ENCODE measurements around the gene TAB3.

TAB3 gene

GRCh38 chrX:30906726-30907125 is 17.7 kb upstream of the TAB3 start:
- Histone ChIP-seq H3K4me3 (ENCODE audit: low read depth in 1 of 2, low read length in 2 of 2) (no peak overlapping the region), H3K9me3 (ENCODE audit: control insufficient read depth in 1 of 2, low read length in 2 of 2) (no peaks in the 10 kb centered on the region), H3K4me1 (ENCODE audit: control insufficient read depth in 1 of 2, insufficient read depth in 2 of 2, low read length in 2 of 2) (no peaks in the 10 kb centered on the region), H3K27ac (ENCODE audit: low read depth, low read length) (no peak overlapping the region), H3K27me3 (ENCODE audit: control insufficient read depth in 1 of 2, insufficient read depth in 2 of 2, low read length in 2 of 2) (no peaks in the 10 kb centered on the region), H3K9ac (ENCODE audit: low read depth in 1 of 2, low read length in 2 of 2) (no peak overlapping the region), H3K36me3 (ENCODE audit: control insufficient read depth in 1 of 2, insufficient read depth in 2 of 2, low read length in 2 of 2) (no peaks in the 10 kb centered on the region)

GRCh38 chrX:30905321-30905720 is 16.3 kb upstream of the TAB3 start:
- Histone ChIP-seq H3K36me3 (ENCODE audit: control insufficient read depth in 1 of 2, insufficient read depth in 2 of 2, low read length in 2 of 2) (no peaks in the 10 kb centered on the region), H3K27ac (ENCODE audit: low read depth, low read length) (no peak overlapping the region), H3K27me3 (ENCODE audit: control insufficient read depth in 1 of 2, insufficient read depth in 2 of 2, low read length in 2 of 2) (no peaks in the 10 kb centered on the region), H3K9ac (ENCODE audit: low read depth in 1 of 2, low read length in 2 of 2) (no peak overlapping the region), H3K4me3 (ENCODE audit: low read depth in 1 of 2, low read length in 2 of 2) (no peak overlapping the region), H3K4me1 (ENCODE audit: control insufficient read depth in 1 of 2, insufficient read depth in 2 of 2, low read length in 2 of 2) (no peaks in the 10 kb centered on the region), H3K9me3 (ENCODE audit: control insufficient read depth in 1 of 2, low read length in 2 of 2) (no peaks in the 10 kb centered on the region)

GRCh38 chrX:30904632-30905031 is 15.6 kb upstream of the TAB3 start:
- Histone ChIP-seq H3K36me3 (ENCODE audit: control insufficient read depth in 1 of 2, insufficient read depth in 2 of 2, low read length in 2 of 2) (no peaks in the 10 kb centered on the region), H3K9ac (ENCODE audit: low read depth in 1 of 2, low read length in 2 of 2) (no peak overlapping the region), H3K27ac (ENCODE audit: low read depth, low read length) (no peak overlapping the region), H3K27me3 (ENCODE audit: control insufficient read depth in 1 of 2, insufficient read depth in 2 of 2, low read length in 2 of 2) (no peaks in the 10 kb centered on the region), H3K4me1 (ENCODE audit: control insufficient read depth in 1 of 2, insufficient read depth in 2 of 2, low read length in 2 of 2) (no peaks in the 10 kb centered on the region), H3K9me3 (ENCODE audit: control insufficient read depth in 1 of 2, low read length in 2 of 2) (no peaks in the 10 kb centered on the region), H3K4me3 (ENCODE audit: low read depth in 1 of 2, low read length in 2 of 2) (no peak overlapping the region)

- H3K27me3 ChIP-seq (ENCODE audit: control insufficient read depth in 1 of 2, insufficient read depth in 2 of 2, low read length in 2 of 2): no peaks in the 10 kb centered on the region
- no peaks in the 10 kb centered on the region for H3K4me1 ChIP-seq (ENCODE audit: control insufficient read depth in 1 of 2, insufficient read depth in 2 of 2, low read length in 2 of 2)
- H3K4me3 ChIP-seq (ENCODE audit: low read depth in 1 of 2, low read length in 2 of 2): no peak overlapping the region
- no peak overlapping the region for H3K27ac ChIP-seq (ENCODE audit: low read depth, low read length)
- H3K9me3 ChIP-seq (ENCODE audit: control insufficient read depth in 1 of 2, low read length in 2 of 2): no peaks in the 10 kb centered on the region
- no peak overlapping the region for H3K9ac ChIP-seq (ENCODE audit: low read depth in 1 of 2, low read length in 2 of 2)
- H3K36me3 ChIP-seq (ENCODE audit: control insufficient read depth in 1 of 2, insufficient read depth in 2 of 2, low read length in 2 of 2): no peaks in the 10 kb centered on the region
Observed at GRCh38 chrX:30904186-30904585, 15.1 kb upstream of the TAB3 start.

- H3K36me3 ChIP-seq (ENCODE audit: control insufficient read depth in 1 of 2, insufficient read depth in 2 of 2, low read length in 2 of 2): no peaks in the 10 kb centered on the region
Observed at GRCh38 chrX:30900227-30900626, 11.2 kb upstream of the TAB3 start.

GRCh38 chrX:30898886-30899285 is 9.8 kb upstream of the TAB3 start:
- Histone ChIP-seq H3K27me3 (ENCODE audit: control insufficient read depth in 1 of 2, insufficient read depth in 2 of 2, low read length in 2 of 2) (no peaks in the 10 kb centered on the region), H3K27ac (ENCODE audit: low read depth, low read length) (no peak overlapping the region), H3K9ac (ENCODE audit: low read depth in 1 of 2, low read length in 2 of 2) (no peak overlapping the region), H3K4me3 (ENCODE audit: low read depth in 1 of 2, low read length in 2 of 2) (no peak overlapping the region), H3K9me3 (ENCODE audit: control insufficient read depth in 1 of 2, low read length in 2 of 2) (no peaks in the 10 kb centered on the region), H3K36me3 (ENCODE audit: control insufficient read depth in 1 of 2, insufficient read depth in 2 of 2, low read length in 2 of 2) (no peaks in the 10 kb centered on the region), H3K4me1 (ENCODE audit: control insufficient read depth in 1 of 2, insufficient read depth in 2 of 2, low read length in 2 of 2) (no peaks in the 10 kb centered on the region)

More at GRCh38 chrX:30900227-30900626, 11.2 kb upstream of the TAB3 start:
- no peak overlapping the region for H3K27ac ChIP-seq (ENCODE audit: low read depth, low read length)
- no peaks in the 10 kb centered on the region for H3K9me3 ChIP-seq (ENCODE audit: control insufficient read depth in 1 of 2, low read length in 2 of 2)
- H3K9ac ChIP-seq (ENCODE audit: low read depth in 1 of 2, low read length in 2 of 2): no peak overlapping the region
- H3K4me3 ChIP-seq (ENCODE audit: low read depth in 1 of 2, low read length in 2 of 2): no peak overlapping the region
- H3K4me1 ChIP-seq (ENCODE audit: control insufficient read depth in 1 of 2, insufficient read depth in 2 of 2, low read length in 2 of 2): no peaks in the 10 kb centered on the region
- no peaks in the 10 kb centered on the region for H3K27me3 ChIP-seq (ENCODE audit: control insufficient read depth in 1 of 2, insufficient read depth in 2 of 2, low read length in 2 of 2)

GRCh38 chrX:30895370-30895769 is 6.3 kb upstream of the TAB3 start:
- no peaks in the 10 kb centered on the region for H3K36me3 ChIP-seq (ENCODE audit: control insufficient read depth in 1 of 2, insufficient read depth in 2 of 2, low read length in 2 of 2)
- H3K4me3 ChIP-seq (ENCODE audit: low read depth in 1 of 2, low read length in 2 of 2): no peak overlapping the region

GRCh38 chrX:30893206-30893605 is 4.2 kb upstream of the TAB3 start:
- no peak overlapping the region for H3K27ac ChIP-seq (ENCODE audit: low read depth, low read length)
- no peaks in the 10 kb centered on the region for H3K27me3 ChIP-seq (ENCODE audit: control insufficient read depth in 1 of 2, insufficient read depth in 2 of 2, low read length in 2 of 2)
- no peak overlapping the region for H3K4me3 ChIP-seq (ENCODE audit: low read depth in 1 of 2, low read length in 2 of 2)
- H3K9me3 ChIP-seq (ENCODE audit: control insufficient read depth in 1 of 2, low read length in 2 of 2): no peaks in the 10 kb centered on the region
- H3K4me1 ChIP-seq (ENCODE audit: control insufficient read depth in 1 of 2, insufficient read depth in 2 of 2, low read length in 2 of 2): peaks cover 0 to 2% of the 10 kb centered on the region in 2 donors
- H3K9ac ChIP-seq (ENCODE audit: low read depth in 1 of 2, low read length in 2 of 2): no peak overlapping the region
- H3K36me3 ChIP-seq (ENCODE audit: control insufficient read depth in 1 of 2, insufficient read depth in 2 of 2, low read length in 2 of 2): no peaks in the 10 kb centered on the region

More at GRCh38 chrX:30895370-30895769, 6.3 kb upstream of the TAB3 start:
- Histone ChIP-seq H3K4me1 (ENCODE audit: control insufficient read depth in 1 of 2, insufficient read depth in 2 of 2, low read length in 2 of 2) (no peaks in the 10 kb centered on the region), H3K27me3 (ENCODE audit: control insufficient read depth in 1 of 2, insufficient read depth in 2 of 2, low read length in 2 of 2) (no peaks in the 10 kb centered on the region), H3K27ac (ENCODE audit: low read depth, low read length) (no peak overlapping the region), H3K9me3 (ENCODE audit: control insufficient read depth in 1 of 2, low read length in 2 of 2) (no peaks in the 10 kb centered on the region), H3K9ac (ENCODE audit: low read depth in 1 of 2, low read length in 2 of 2) (no peak overlapping the region)

DNA sequence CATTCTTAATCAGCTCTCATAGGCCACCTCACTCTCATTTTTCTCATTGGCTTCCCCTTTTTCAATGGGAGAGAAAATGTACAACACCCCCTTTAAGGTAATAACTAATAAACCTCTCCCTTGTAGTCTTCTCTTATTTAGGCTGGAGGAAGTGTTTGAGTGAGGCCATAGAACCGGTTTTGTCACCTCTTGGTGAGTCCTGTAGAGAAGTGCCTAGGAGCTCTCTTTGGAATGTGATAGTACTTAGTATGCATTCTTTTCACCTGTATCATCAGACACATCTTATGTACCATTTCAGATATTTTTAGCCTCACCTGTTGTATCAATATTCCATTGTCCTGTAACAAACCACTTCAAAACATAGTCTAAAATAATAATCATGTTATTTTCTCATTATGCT is 3.5 kb upstream of the TAB3 start:
- no peaks in the 10 kb centered on the region for H3K27me3 ChIP-seq (ENCODE audit: control insufficient read depth in 1 of 2, insufficient read depth in 2 of 2, low read length in 2 of 2)
- H3K4me1 ChIP-seq (ENCODE audit: control insufficient read depth in 1 of 2, insufficient read depth in 2 of 2, low read length in 2 of 2): peaks cover 1 to 8% of the 10 kb centered on the region in 2 donors
- H3K36me3 ChIP-seq (ENCODE audit: control insufficient read depth in 1 of 2, insufficient read depth in 2 of 2, low read length in 2 of 2): no peaks in the 10 kb centered on the region
- H3K27ac ChIP-seq (ENCODE audit: low read depth, low read length): no peak overlapping the region
- no peaks in the 10 kb centered on the region for H3K9me3 ChIP-seq (ENCODE audit: control insufficient read depth in 1 of 2, low read length in 2 of 2)
- H3K4me3 ChIP-seq (ENCODE audit: low read depth in 1 of 2, low read length in 2 of 2): no peak overlapping the region
- no peak overlapping the region for H3K9ac ChIP-seq (ENCODE audit: low read depth in 1 of 2, low read length in 2 of 2)

GRCh38 chrX:30888526-30889146 is 418 bp downstream of the TAB3 start:
- no peaks in the 10 kb centered on the region for H3K36me3 ChIP-seq (ENCODE audit: control insufficient read depth in 1 of 2, insufficient read depth in 2 of 2, low read length in 2 of 2)
- peak overlapping the region; percentile 50 for H3K27ac ChIP-seq (ENCODE audit: low read depth, low read length)
- H3K4me3 ChIP-seq (ENCODE audit: low read depth in 1 of 2, low read length in 2 of 2): peak overlapping the region; percentile 79 to 82
- peaks cover 10 to 12% of the 10 kb centered on the region in 2 donors for H3K4me1 ChIP-seq (ENCODE audit: control insufficient read depth in 1 of 2, insufficient read depth in 2 of 2, low read length in 2 of 2)
- peak overlapping the region; percentile 63 to 68 for H3K9ac ChIP-seq (ENCODE audit: low read depth in 1 of 2, low read length in 2 of 2)
- H3K27me3 ChIP-seq (ENCODE audit: control insufficient read depth in 1 of 2, insufficient read depth in 2 of 2, low read length in 2 of 2): no peaks in the 10 kb centered on the region
- H3K9me3 ChIP-seq (ENCODE audit: control insufficient read depth in 1 of 2, low read length in 2 of 2): no peaks in the 10 kb centered on the region
